ENCODE results near the gene LINS1. TPM values are rescaled to one million over a fixed set of nuclear protein-coding genes. Genes with fewer than 3 reads are reported as not detected.
"Not testable (repeated sequence)": the region's sequence is repeated elsewhere in the genome, so short reads cannot be mapped to it uniquely, and the experiment has no call there.

LINS1 gene
- total RNA-seq, 1 donor from 2014 or later: 63.9 TPM

DNA sequence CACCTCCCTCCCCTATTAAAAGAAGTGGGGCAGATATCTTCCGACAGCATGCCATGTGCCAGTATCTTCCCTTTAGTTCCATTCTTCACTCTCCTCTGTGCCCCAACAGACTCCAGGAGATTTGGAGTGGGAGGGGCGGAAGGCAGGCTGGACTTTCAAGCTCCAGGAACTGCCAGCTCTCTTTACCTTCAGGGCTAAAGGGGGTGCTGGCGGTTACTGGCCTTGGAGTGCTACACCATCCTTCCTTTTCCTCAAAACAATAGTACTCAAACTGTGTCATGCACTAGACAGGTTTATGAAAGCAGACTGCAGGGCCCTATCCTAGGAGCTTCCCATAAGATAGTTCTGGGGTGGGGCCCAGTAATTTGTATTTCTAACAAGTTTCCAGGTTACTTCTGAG lies 6.0 kb downstream of the LINS1 start:
- peak; percentile 72 for DNase-seq
- H3K36me3 Mint-ChIP-seq (ENCODE audit: low read depth): peaks cover 58% of the 10 kb centered on the region

GRCh38 chr15:100593431-100593830 lies 8.6 kb downstream of the LINS1 start:
- peaks cover 9% of the 10 kb centered on the region for H3K9me3 Mint-ChIP-seq
- intact Hi-C loops (cut with micrococcal nuclease): loop anchor here (5.0 kb wide), 1 partner anchor 766 kb away; no protein-coding TSS in a partner anchor
- H3K4me1 Mint-ChIP-seq: peaks cover 48% of the 10 kb centered on the region
- peaks cover 67% of the 10 kb centered on the region for H3K36me3 Mint-ChIP-seq (ENCODE audit: low read depth)
- H3K27ac Mint-ChIP-seq: peak overlapping the region; percentile 55
- no peak for DNase-seq
- no peak overlapping the region for H3K4me3 Mint-ChIP-seq
- H3K27me3 Mint-ChIP-seq: peaks cover 2% of the 10 kb centered on the region

More for the DNA sequence above, 6.0 kb downstream of the LINS1 start:
- peak overlapping the region; percentile 97 for H3K27ac Mint-ChIP-seq
- H3K4me3 Mint-ChIP-seq: peak overlapping the region; percentile 90
- H3K9me3 Mint-ChIP-seq: peaks cover 9% of the 10 kb centered on the region
- intact Hi-C loops (cut with micrococcal nuclease): loop anchor here (2.0 to 5.0 kb wide), 2 partner anchors 23 to 1126 kb away; partner anchors contain the start of gene TARS3
- peaks cover 2% of the 10 kb centered on the region for H3K27me3 Mint-ChIP-seq
- peaks cover 64% of the 10 kb centered on the region for H3K4me1 Mint-ChIP-seq

DNA sequence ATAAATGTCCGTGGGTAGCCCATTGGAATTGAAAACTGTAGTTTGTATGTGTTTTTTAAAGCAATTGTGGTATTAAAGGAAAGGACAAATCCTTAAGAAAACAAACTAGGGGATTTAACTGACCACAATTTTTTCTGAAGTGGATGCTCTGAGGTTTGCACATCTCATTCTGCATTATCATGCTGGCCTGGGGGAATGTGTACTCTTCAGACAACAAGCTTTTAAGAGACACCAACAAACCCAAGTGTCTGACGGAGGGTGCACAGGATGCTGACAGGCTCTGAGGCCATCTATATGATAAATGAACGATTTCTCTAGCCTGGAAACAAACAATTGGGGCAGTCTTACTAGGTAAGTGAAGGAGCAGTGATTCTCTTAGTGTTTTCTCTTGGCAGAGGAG lies 9.1 kb downstream of the LINS1 start:
- Mint-ChIP-seq H3K4me3 (peak overlapping the region; percentile 62), H3K4me1 (peaks cover 45% of the 10 kb centered on the region), H3K27ac (peak overlapping the region; percentile 88), H3K36me3 (ENCODE audit: low read depth) (peaks cover 71% of the 10 kb centered on the region), H3K27me3 (peaks cover 2% of the 10 kb centered on the region), H3K9me3 (peaks cover 9% of the 10 kb centered on the region)
- peak; percentile 69 for DNase-seq
- intact Hi-C loops (cut with micrococcal nuclease): loop anchor here (5.0 kb wide), 1 partner anchor 766 kb away; no protein-coding TSS in a partner anchor

DNA sequence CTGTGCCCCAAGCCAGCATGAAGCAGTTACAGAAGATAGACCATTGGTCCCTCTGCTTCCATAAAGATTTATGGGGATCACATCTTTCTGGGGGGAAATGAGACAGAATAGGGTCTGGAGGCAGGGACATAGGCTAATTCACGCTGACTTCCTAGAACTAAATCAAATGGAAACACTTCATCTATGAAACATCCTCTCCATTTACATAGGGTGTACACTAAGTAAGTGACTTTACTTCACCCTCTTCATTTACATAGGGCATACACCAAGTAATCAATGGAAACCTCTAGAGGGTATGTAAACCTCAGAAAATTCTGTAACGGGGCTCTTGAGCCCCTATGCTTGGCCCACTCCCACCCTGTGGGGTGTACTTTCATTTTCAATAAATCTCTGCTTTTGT lies 10.1 kb downstream of the LINS1 start:
- Mint-ChIP-seq H3K27me3 (peaks cover 1% of the 10 kb centered on the region), H3K4me3 (no peak overlapping the region), H3K36me3 (ENCODE audit: low read depth) (peaks cover 74% of the 10 kb centered on the region)

DNA sequence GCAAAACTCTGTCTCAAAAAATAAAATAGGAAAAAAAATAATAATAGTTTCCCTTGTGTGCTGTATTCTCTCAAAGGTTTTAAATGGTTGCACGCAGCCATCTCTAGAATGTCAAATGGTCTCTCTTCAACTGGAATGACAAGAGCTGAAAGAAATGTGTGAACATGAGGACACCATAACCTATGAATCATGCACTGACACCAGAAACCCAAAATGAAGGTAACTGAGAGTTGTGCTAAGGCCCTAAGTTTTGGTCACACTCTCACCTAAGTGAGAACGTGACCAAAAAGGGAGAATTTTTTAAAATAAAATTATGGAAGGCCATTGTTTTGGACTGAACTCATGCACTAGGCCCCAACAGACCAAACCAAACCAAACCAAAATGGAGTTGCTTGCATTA lies 10.8 kb downstream of the LINS1 start:
- not testable (repeated sequence) for H3K4me3 Mint-ChIP-seq, H3K27me3 Mint-ChIP-seq, DNase-seq
- intact Hi-C loops (cut with micrococcal nuclease): loop anchor here (5.0 kb wide), 1 partner anchor 764 kb away; no protein-coding TSS in a partner anchor
- peaks cover 30% of the 10 kb centered on the region for H3K4me1 Mint-ChIP-seq
- peaks cover 10% of the 10 kb centered on the region for H3K9me3 Mint-ChIP-seq
- H3K27ac Mint-ChIP-seq: peak overlapping the region; percentile 60
- peaks cover 79% of the 10 kb centered on the region for H3K36me3 Mint-ChIP-seq (ENCODE audit: low read depth)

More for the DNA sequence above, 10.1 kb downstream of the LINS1 start:
- peaks cover 36% of the 10 kb centered on the region for H3K4me1 Mint-ChIP-seq
- intact Hi-C loops (cut with micrococcal nuclease): loop anchor here (5.0 kb wide), 1 partner anchor 765 kb away; no protein-coding TSS in a partner anchor
- peak overlapping the region; percentile 60 for H3K27ac Mint-ChIP-seq
- H3K9me3 Mint-ChIP-seq: peaks cover 9% of the 10 kb centered on the region
- no peak for DNase-seq

DNA sequence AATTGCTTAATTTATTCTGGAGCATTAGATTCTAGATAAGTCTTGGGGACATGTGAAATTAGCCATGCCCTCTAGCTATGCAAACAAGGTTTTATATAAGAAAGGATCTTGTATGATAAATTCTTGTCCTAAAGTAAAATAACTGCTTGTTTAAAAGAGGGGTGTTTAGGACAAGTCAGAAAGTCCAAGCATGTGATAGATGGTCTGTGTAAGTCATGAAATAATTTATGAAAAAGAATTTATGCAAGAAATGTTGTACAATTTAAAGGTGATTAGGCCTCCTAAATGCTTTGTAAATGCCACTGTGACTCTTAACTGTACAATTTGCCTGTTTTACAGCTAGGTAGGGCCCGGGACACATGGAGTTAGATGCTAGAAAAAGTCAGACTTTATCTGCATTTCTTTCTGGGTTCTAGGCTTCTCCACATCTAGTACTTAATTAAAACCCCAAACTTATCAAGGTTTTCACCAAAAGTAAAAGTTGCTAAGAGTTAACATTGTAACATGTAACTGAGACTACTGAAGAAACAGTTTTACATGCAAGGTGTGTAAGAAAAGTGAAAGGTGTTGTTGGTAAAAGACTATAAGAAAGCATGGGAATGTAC lies 13.2 kb downstream of the LINS1 start:
- Mint-ChIP-seq H3K4me1 (peaks cover 21% of the 10 kb centered on the region), H3K36me3 (ENCODE audit: low read depth) (peaks cover 84% of the 10 kb centered on the region), H3K4me3 (no peak overlapping the region), H3K9me3 (peaks cover 12% of the 10 kb centered on the region), H3K27ac (no peak overlapping the region), H3K27me3 (no peaks in the 10 kb centered on the region)
- intact Hi-C loops (cut with micrococcal nuclease): no loop called here
- no peak for DNase-seq

- Mint-ChIP-seq H3K27me3 (no peaks in the 10 kb centered on the region), H3K4me3 (no peak overlapping the region), H3K36me3 (ENCODE audit: low read depth) (peaks cover 69% of the 10 kb centered on the region), H3K9me3 (peaks cover 10% of the 10 kb centered on the region), H3K4me1 (peaks cover 29% of the 10 kb centered on the region), H3K27ac (peak overlapping the region; percentile 60)
- DNase-seq: peak; percentile 65
- intact Hi-C loops (cut with micrococcal nuclease): no loop called here
Observed at GRCh38 chr15:100580414-100580813, 21.6 kb downstream of the LINS1 start.

GRCh38 chr15:100573526-100573925 lies 28.5 kb downstream of the LINS1 start:
- Mint-ChIP-seq H3K4me3 (no peak overlapping the region), H3K27ac (peak overlapping the region; percentile 48), H3K9me3 (peaks cover 10% of the 10 kb centered on the region), H3K4me1 (peaks cover 49% of the 10 kb centered on the region), H3K27me3 (no peaks in the 10 kb centered on the region), H3K36me3 (ENCODE audit: low read depth) (peaks cover 83% of the 10 kb centered on the region)
- DNase-seq: no peak
- intact Hi-C loops (cut with micrococcal nuclease): loop anchor here (2.0 to 10.0 kb wide), 2 partner anchors 23 to 649 kb away; no protein-coding TSS in a partner anchor

- peaks cover 76% of the 10 kb centered on the region for H3K36me3 Mint-ChIP-seq (ENCODE audit: low read depth)
- intact Hi-C loops (cut with micrococcal nuclease): loop anchor here (2.0 to 10.0 kb wide), 2 partner anchors 24 to 648 kb away; no protein-coding TSS in a partner anchor
- DNase-seq: no peak
- H3K27me3 Mint-ChIP-seq: no peaks in the 10 kb centered on the region
- H3K4me1 Mint-ChIP-seq: peaks cover 49% of the 10 kb centered on the region
- peak overlapping the region; percentile 78 for H3K4me3 Mint-ChIP-seq
- H3K27ac Mint-ChIP-seq: no peak overlapping the region
- peaks cover 10% of the 10 kb centered on the region for H3K9me3 Mint-ChIP-seq
Observed at GRCh38 chr15:100572362-100572983, 29.5 kb downstream of the LINS1 start.

GRCh38 chr15:100571592-100572167 lies 30.3 kb downstream of the LINS1 start:
- Mint-ChIP-seq H3K36me3 (ENCODE audit: low read depth) (peaks cover 72% of the 10 kb centered on the region), H3K4me3 (peak overlapping the region; percentile 78), H3K4me1 (peaks cover 45% of the 10 kb centered on the region), H3K27ac (peak overlapping the region; percentile 69), H3K27me3 (no peaks in the 10 kb centered on the region), H3K9me3 (peaks cover 10% of the 10 kb centered on the region)
- intact Hi-C loops (cut with micrococcal nuclease): loop anchor here (2.0 to 10.0 kb wide), 3 partner anchors 25 to 647 kb away; no protein-coding TSS in a partner anchor
- DNase-seq: peak; percentile 72

DNA sequence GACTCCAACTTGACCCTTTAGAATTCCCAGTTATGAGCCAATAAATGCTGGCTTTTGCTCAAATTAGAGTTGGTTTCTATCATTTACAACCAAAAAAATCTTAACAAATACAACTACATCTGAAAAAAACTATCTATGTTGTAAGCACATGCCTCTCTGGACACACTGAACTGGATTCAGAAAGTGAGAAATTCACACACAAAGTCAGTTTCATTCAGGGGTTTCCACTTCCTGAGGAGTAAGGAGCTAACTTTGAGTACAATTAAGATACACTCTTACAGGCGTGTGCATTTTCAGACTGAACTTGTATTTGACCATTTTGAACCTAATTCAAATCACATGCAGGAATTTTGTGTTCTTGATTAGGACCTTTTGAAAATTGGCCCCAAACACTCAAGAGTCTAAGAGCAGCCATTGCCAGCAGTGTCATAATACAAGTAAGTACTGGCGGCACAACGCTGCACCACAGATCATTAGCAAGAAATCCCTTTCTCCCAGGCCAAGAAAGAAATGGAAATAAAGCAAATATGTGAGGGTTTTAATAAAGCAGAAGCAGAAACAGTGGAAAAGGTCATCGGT lies 31.2 kb downstream of the LINS1 start:
- H3K27me3 Mint-ChIP-seq: no peaks in the 10 kb centered on the region
- intact Hi-C loops (cut with micrococcal nuclease): loop anchor here (2.0 to 10.0 kb wide), 2 partner anchors 220 to 646 kb away; no protein-coding TSS in a partner anchor
- DNase-seq: no peak
- H3K36me3 Mint-ChIP-seq (ENCODE audit: low read depth): peaks cover 66% of the 10 kb centered on the region
- peak overlapping the region; percentile 78 for H3K4me3 Mint-ChIP-seq
- peak overlapping the region; percentile 69 for H3K27ac Mint-ChIP-seq
- peaks cover 39% of the 10 kb centered on the region for H3K4me1 Mint-ChIP-seq
- H3K9me3 Mint-ChIP-seq: peaks cover 3% of the 10 kb centered on the region

GRCh38 chr15:100570275-100570674 lies 31.7 kb downstream of the LINS1 start:
- Mint-ChIP-seq H3K4me1 (peaks cover 34% of the 10 kb centered on the region), H3K36me3 (ENCODE audit: low read depth) (peaks cover 64% of the 10 kb centered on the region), H3K4me3 (peak overlapping the region; percentile 78)

GRCh38 chr15:100569391-100569790 lies 32.6 kb downstream of the LINS1 start:
- intact Hi-C loops (cut with micrococcal nuclease): no loop called here
- peak overlapping the region; percentile 60 for H3K27ac Mint-ChIP-seq

More at GRCh38 chr15:100570275-100570674, 31.7 kb downstream of the LINS1 start:
- Mint-ChIP-seq H3K27ac (peak overlapping the region; percentile 69), H3K27me3 (no peaks in the 10 kb centered on the region), H3K9me3 (no peaks in the 10 kb centered on the region)
- intact Hi-C loops (cut with micrococcal nuclease): loop anchor here (2.0 to 10.0 kb wide), 2 partner anchors 219 to 645 kb away; no protein-coding TSS in a partner anchor
- no peak for DNase-seq

More at GRCh38 chr15:100569391-100569790, 32.6 kb downstream of the LINS1 start:
- H3K9me3 Mint-ChIP-seq: no peaks in the 10 kb centered on the region
- no peak for DNase-seq
- peaks cover 62% of the 10 kb centered on the region for H3K36me3 Mint-ChIP-seq (ENCODE audit: low read depth)
- H3K4me1 Mint-ChIP-seq: peaks cover 33% of the 10 kb centered on the region
- H3K27me3 Mint-ChIP-seq: no peaks in the 10 kb centered on the region
- no peak overlapping the region for H3K4me3 Mint-ChIP-seq

All from activated CD4-positive, alpha-beta T cell treated with anti-CD3 and anti-CD28 coated beads, Interleukin-2, amount 10 ng/mL, durations not matched to agents 24 days and 14 days (primary cell).